Smooth muscle cell (in vitro differentiated cells): ENCODE measurements around the gene TMEM82. TPM values are rescaled to one million over a fixed set of nuclear protein-coding genes. Genes with fewer than 3 reads are reported as not detected.

ENCODE experiments used
- DNase-seq: peaks from one replicate; lab custom pipeline; 2025; ENCODE audit not compliant: unreplicated experiment; lab: John Stamatoyannopoulos, UW
- H2AFZ ChIP-seq: fragments of 200-600 bp; sonication (generic); 2 replicates; pipeline ENCODE4 v1.6.0; 2016; ENCODE audit warnings: antibody characterized with exemption, low read depth, mild to moderate bottlenecking
- H3F3A ChIP-seq: fragments of 200-600 bp; sonication (generic); 2 replicates; pipeline ENCODE4 v1.6.0; 2017; ENCODE audit warnings: antibody characterized with exemption, low read depth
- H3K27ac ChIP-seq: fragments of 200-600 bp; sonication (generic); 2 replicates; pipeline ENCODE4 v1.5.1; 2016; ENCODE audit warnings: low read depth, mild to moderate bottlenecking
- H3K27me3 ChIP-seq: fragments of 200-600 bp; sonication (generic); 2 replicates; pipeline ENCODE4 v1.6.1; 2016; ENCODE audit warnings: low read depth, mild to moderate bottlenecking
- H3K36me3 ChIP-seq: fragments of 200-600 bp; sonication (generic); 2 replicates; pipeline ENCODE4 v1.5.1; 2016; ENCODE audit warnings: low read depth
- H3K4me1 ChIP-seq: fragments of 200-600 bp; sonication (generic); 2 replicates; pipeline ENCODE4 v1.5.1; 2016; ENCODE audit warnings: low read depth
- H3K4me2 ChIP-seq: fragments of 200-600 bp; sonication (generic); 2 replicates; pipeline ENCODE4 v1.6.0; 2016; ENCODE audit warnings: mild to moderate bottlenecking
- H3K4me3 ChIP-seq: fragments of 200-600 bp; sonication (generic); 2 replicates; pipeline ENCODE4 v1.5.1; 2016; ENCODE audit warnings: mild to moderate bottlenecking
- H3K79me2 ChIP-seq: fragments of 200-600 bp; sonication (generic); 2 replicates; pipeline ENCODE4 v1.6.0; 2016; ENCODE audit warnings: low read depth, mild to moderate bottlenecking
- H3K9ac ChIP-seq: fragments of 200-600 bp; sonication (generic); 2 replicates; pipeline ENCODE4 v1.6.0; 2016; ENCODE audit warnings: low read depth
- H3K9me3 ChIP-seq: fragments of 200-600 bp; sonication (generic); replicated peaks from 2 replicates; pipeline ENCODE4 v1.5.1; 2016; ENCODE audit warnings: low read depth
- H4K20me1 ChIP-seq: fragments of 200-600 bp; sonication (generic); 2 replicates; pipeline ENCODE4 v1.6.0; 2016; ENCODE audit warnings: low read depth
- WGBS: methylation state at CpG from one replicate; pipeline ENCODE4 v1.1.7; 2016; ENCODE audit warnings: low lambda C conversion rate; 5-methylcytosine and 5-hydroxymethylcytosine counted together
- polyA plus RNA-seq: library from polyadenylated mRNA; unstranded; fragments of >200 nt; fragmentation: Nextera tagmentation; extraction: Ambion mirVana; gene quantifications from 2 replicates; pipeline ENCODE4 v1.2.1, GENCODE V29; 2016
- total RNA-seq: library from RNA; depleted of rRNA; stranded (reverse); fragments of >200 nt; gene quantifications from 2 replicates; pipeline ENCODE4 v1.2.3, GENCODE V29; 2014
- TF ChIP-seq, protein P1 (sequence below): fragments of 200-600 bp; sonication (generic); IDR thresholded peaks from 2 replicates; pipeline ENCODE4 v1.5.1; 2017; ENCODE audit warnings: borderline replicate concordance, mild to moderate bottlenecking, antibody characterized with exemption; ENCODE audit not compliant: insufficient read depth, poor library complexity, severe bottlenecking

Gene TMEM82
- total and polyA plus RNA-seq, 2 experiments from 2014 or later: not detected

DNA sequence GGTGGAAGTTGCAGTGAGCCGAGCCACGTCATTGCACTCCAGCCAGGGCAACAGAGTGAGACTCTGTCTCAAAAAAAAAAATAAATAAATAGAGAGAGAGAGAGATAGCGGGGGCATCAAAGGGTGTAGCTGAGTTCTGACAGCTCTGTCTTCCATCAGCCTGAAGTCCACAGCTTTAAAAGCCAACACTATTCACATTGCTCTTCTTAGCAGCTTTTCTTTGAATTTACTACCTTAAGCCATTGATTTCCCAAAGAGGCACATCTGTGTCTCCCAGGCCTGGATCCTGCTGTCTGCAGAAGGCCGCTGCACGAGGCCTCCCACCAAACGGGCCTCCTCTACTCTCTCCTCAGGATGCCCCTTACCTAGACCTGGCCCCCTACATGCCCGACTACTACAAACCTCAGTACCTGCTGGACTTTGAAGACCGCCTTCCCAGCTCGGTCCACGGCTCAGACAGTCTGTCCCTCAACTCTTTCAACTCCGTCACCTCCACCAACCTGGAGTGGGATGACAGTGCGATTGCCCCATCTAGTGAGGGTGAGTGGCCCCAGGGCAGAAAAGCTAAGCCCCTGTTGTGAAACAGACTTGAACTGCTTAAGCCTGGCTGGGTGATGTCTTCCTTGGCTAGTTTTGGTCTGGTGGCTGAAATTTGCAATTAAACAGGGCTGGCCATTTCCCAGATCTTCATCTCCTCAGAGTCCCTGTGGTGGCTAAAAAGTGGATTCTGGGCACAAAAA, 22.7 kb upstream of the TMEM82 start:
- Histone ChIP-seq H3F3A (no peaks in the 10 kb centered on the region), H3K9me3 (no peaks in the 10 kb centered on the region), H3K4me2 (no peak overlapping the region), H2AFZ (no peak overlapping the region), H3K9ac (no peak overlapping the region), H4K20me1 (peaks cover 28% of the 10 kb centered on the region), H3K36me3 (no peaks in the 10 kb centered on the region), H3K27ac (no peak overlapping the region), H3K27me3 (no peaks in the 10 kb centered on the region), H3K79me2 (peaks cover 14% of the 10 kb centered on the region), H3K4me3 (no peak overlapping the region), H3K4me1 (no peaks in the 10 kb centered on the region)
- DNase-seq: no peak
- 77% methylated on average over 12 of the region's 12 CpGs for WGBS
- TF ChIP-seq, protein P1, sequence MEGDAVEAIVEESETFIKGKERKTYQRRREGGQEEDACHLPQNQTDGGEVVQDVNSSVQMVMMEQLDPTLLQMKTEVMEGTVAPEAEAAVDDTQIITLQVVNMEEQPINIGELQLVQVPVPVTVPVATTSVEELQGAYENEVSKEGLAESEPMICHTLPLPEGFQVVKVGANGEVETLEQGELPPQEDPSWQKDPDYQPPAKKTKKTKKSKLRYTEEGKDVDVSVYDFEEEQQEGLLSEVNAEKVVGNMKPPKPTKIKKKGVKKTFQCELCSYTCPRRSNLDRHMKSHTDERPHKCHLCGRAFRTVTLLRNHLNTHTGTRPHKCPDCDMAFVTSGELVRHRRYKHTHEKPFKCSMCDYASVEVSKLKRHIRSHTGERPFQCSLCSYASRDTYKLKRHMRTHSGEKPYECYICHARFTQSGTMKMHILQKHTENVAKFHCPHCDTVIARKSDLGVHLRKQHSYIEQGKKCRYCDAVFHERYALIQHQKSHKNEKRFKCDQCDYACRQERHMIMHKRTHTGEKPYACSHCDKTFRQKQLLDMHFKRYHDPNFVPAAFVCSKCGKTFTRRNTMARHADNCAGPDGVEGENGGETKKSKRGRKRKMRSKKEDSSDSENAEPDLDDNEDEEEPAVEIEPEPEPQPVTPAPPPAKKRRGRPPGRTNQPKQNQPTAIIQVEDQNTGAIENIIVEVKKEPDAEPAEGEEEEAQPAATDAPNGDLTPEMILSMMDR: no peak

DNA sequence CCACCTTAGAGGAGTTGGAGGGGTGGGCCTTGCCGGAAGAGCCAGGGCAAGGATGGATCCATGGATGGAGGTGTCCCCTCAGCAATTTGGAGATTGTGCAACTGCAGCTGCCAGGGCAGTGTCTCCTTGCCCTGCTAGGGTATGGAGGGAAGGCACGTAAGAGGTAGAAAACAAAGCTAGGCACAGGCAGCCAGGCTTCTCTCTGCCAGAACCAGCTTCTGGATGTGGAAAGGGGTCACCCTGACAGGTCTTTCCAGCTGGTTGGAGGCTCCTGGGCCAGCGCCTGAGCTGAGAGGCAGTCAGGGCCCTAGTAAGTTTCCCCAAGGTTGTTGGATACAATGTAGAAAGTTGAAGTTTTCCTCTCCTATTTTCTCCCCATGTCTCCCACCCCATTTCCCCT, 21.4 kb upstream of the TMEM82 start:
- Histone ChIP-seq H4K20me1 (peaks cover 15% of the 10 kb centered on the region), H3K27ac (no peak overlapping the region), H3K9me3 (no peaks in the 10 kb centered on the region), H3K4me3 (no peak overlapping the region), H3K4me1 (no peaks in the 10 kb centered on the region), H2AFZ (no peak overlapping the region), H3K4me2 (no peak overlapping the region), H3K9ac (no peak overlapping the region), H3K79me2 (peaks cover under 1% of the 10 kb centered on the region), H3K36me3 (no peaks in the 10 kb centered on the region), H3F3A (no peaks in the 10 kb centered on the region), H3K27me3 (no peaks in the 10 kb centered on the region)
- TF ChIP-seq, protein P1: no peak
- 94% methylated on average over 3 of the region's 3 CpGs for WGBS
- DNase-seq: no peak

DNA sequence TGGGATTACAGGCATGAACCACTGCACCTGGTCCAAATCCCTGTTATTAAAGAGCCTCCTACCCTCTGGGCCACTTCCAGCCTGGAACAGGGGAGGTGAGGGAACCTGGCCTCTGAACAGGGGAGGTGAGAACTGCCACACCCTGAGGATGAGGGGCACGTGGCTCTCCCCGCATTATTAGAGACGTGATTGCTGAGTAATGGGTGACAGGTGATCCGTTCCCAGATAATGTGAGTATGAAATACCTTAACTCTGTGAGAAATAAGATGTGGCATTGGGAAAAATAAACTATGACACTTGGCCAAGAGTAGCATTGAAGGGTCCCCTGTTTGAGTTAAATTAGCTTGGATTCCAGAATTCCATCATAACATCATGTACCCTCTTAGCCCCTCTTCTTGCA, 19.9 kb upstream of the TMEM82 start:
- TF ChIP-seq, protein P1: no peak
- Histone ChIP-seq H3K9me3 (no peaks in the 10 kb centered on the region), H3K9ac (no peak overlapping the region), H3K4me2 (no peak overlapping the region), H3K79me2 (no peaks in the 10 kb centered on the region), H3K27me3 (no peaks in the 10 kb centered on the region), H2AFZ (no peak overlapping the region), H3K4me3 (no peak overlapping the region), H3K4me1 (no peaks in the 10 kb centered on the region), H4K20me1 (peaks cover 10% of the 10 kb centered on the region), H3K27ac (no peak overlapping the region), H3K36me3 (no peaks in the 10 kb centered on the region), H3F3A (no peaks in the 10 kb centered on the region)
- WGBS: 95% methylated on average over 4 of the region's 4 CpGs
- no peak for DNase-seq
